ENCODE data around the gene TSC22D4.

DNA sequence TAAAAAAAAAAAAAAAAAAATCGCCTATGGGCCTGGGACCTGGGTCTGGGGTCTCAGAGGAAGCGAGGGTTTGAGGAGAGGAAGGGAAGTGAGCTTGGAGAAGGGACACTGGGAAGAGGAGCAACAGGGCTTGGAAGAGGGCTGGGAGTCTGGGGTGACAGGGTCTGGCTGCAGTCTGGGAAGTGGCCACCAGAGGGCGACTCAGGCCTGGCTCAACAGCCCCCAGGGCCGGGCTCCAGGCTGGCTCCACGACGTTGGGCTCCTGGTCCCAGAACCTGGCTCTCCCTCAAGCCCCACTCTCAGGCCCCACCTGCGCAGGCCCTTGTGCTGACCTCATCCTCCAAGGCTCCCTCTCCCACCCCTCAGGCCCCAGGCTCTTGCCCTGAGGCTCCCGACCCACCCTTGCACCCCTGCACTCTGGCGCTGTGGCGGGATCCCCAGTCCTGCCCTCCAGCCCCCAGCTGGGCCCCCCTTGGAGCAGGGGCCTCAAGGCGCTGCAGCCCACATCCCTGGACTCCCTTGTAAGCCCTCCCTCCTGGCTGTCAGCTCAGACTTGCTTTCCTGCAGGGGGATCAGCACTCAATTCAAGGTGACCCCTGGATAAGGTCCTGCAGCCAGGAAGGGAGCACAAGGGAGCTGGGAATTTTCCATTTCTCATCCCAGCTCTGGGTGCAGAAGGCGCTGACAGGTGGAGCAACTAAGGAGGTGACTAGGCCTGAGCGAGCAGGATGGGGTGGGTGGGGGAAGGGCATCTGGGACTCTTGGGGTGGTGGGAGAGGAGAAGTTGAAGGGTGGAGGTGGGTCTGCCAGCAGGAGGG is 9.6 kb downstream of the TSC22D4 start:
- TF ChIP-seq, protein P1, sequence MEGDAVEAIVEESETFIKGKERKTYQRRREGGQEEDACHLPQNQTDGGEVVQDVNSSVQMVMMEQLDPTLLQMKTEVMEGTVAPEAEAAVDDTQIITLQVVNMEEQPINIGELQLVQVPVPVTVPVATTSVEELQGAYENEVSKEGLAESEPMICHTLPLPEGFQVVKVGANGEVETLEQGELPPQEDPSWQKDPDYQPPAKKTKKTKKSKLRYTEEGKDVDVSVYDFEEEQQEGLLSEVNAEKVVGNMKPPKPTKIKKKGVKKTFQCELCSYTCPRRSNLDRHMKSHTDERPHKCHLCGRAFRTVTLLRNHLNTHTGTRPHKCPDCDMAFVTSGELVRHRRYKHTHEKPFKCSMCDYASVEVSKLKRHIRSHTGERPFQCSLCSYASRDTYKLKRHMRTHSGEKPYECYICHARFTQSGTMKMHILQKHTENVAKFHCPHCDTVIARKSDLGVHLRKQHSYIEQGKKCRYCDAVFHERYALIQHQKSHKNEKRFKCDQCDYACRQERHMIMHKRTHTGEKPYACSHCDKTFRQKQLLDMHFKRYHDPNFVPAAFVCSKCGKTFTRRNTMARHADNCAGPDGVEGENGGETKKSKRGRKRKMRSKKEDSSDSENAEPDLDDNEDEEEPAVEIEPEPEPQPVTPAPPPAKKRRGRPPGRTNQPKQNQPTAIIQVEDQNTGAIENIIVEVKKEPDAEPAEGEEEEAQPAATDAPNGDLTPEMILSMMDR (IDR thresholded peaks at IDR 0.05) = peak; percentile 89 to 97 (median 96)
- no peak for TF ChIP-seq POLR2A (IDR thresholded peaks at IDR 0.05)

Data from uterus (tissue), 2 donors.